Endodermal cell (in vitro differentiated cells): ENCODE results near the gene CCKAR. TPM values are rescaled to one million over a fixed set of nuclear protein-coding genes. Genes with fewer than 3 reads are reported as not detected.

Source experiments
- DNase-seq: peaks from one replicate; pipeline ENCODE4 v3.0.0-alpha.2; 2017
- H3K27ac ChIP-seq: 2 replicates; pipeline ENCODE4 v1.5.1; 2013; ENCODE audit warnings: mild to moderate bottlenecking, low read depth, low read length, moderate library complexity
- H3K27me3 ChIP-seq: 2 replicates; pipeline ENCODE4 v1.6.1; 2013; ENCODE audit warnings: mild to moderate bottlenecking, low read length, moderate library complexity; ENCODE audit not compliant: insufficient read depth, control insufficient read depth, poor library complexity, severe bottlenecking
- H3K36me3 ChIP-seq: 2 replicates; pipeline ENCODE4 v1.7.0; 2013; ENCODE audit warnings: mild to moderate bottlenecking, low read length, moderate library complexity; ENCODE audit not compliant: control insufficient read depth, insufficient read depth
- H3K4me1 ChIP-seq: one replicate; pipeline ENCODE4 v1.7.0; 2013; ENCODE audit warnings: low read length; ENCODE audit not compliant: control insufficient read depth, insufficient read depth
- H3K4me3 ChIP-seq: 2 replicates; pipeline ENCODE4 v1.5.1; 2013; ENCODE audit warnings: mild to moderate bottlenecking, low read length, moderate library complexity
- H3K9ac ChIP-seq: 2 replicates; pipeline ENCODE4 v1.6.1; 2013; ENCODE audit warnings: mild to moderate bottlenecking, low read length, moderate library complexity; ENCODE audit not compliant: poor library complexity, severe bottlenecking; ENCODE audit errors: extremely low read depth
- H3K9me3 ChIP-seq: 2 replicates; pipeline ENCODE4 v1.6.1; 2013; ENCODE audit warnings: mild to moderate bottlenecking, low read length, moderate library complexity; ENCODE audit not compliant: control insufficient read depth
- H3K27ac Mint-ChIP-seq: 2 replicates; pipeline ENCODE4 v1.8.0; 2020; ENCODE audit warnings: mixed read lengths
- H3K27me3 Mint-ChIP-seq: 2 replicates; pipeline ENCODE4 v1.8.0; 2021; ENCODE audit warnings: mild to moderate bottlenecking, mixed read lengths; ENCODE audit not compliant: insufficient read depth
- H3K36me3 Mint-ChIP-seq: 2 replicates; pipeline ENCODE4 v1.8.0; 2020; ENCODE audit warnings: low read depth, mixed read lengths
- H3K4me1 Mint-ChIP-seq: 2 replicates; pipeline ENCODE4 v1.8.0; 2020; ENCODE audit warnings: mixed read lengths
- H3K4me3 Mint-ChIP-seq: 2 replicates; pipeline ENCODE4 v1.8.0; 2020; ENCODE audit warnings: mild to moderate bottlenecking, moderate library complexity, mixed read lengths
- H3K9me3 Mint-ChIP-seq: 2 replicates; pipeline ENCODE4 v1.8.0; 2020; ENCODE audit warnings: mild to moderate bottlenecking, mixed read lengths
- CTCF ChIP-seq: fragments of 200-600 bp; sonication (generic); conservative IDR thresholded peaks from 2 replicates; pipeline ENCODE4 v1.5.0; 2021; ENCODE audit warnings: antibody characterized with exemption, mild to moderate bottlenecking
- WGBS, 2 experiments: methylation state at CpG; one replicate each; pipeline versions ENCODE4 v1.1.5 to v1.1.7; 2013; ENCODE audit warnings: missing lambda C conversion rate in 2 of 2, mixed read lengths in 1 of 2; ENCODE audit not compliant: insufficient coverage in 1 of 2, insufficient read length in 1 of 2; 5-methylcytosine and 5-hydroxymethylcytosine counted together
- total RNA-seq, 2 donors: library from RNA; stranded (reverse); fragmentation: NEBNext Ultra II Directional in 1 of 2; extraction: Animal tissue kit (Norgen Biotek cat#: 25700) in 1 of 2; gene quantifications; 2 replicates in 1 of 2; 3 replicates in 1 of 2; pipeline ENCODE4 v1.2.1, GENCODE V29; 2021

Gene CCKAR
- total RNA-seq, 2 donors from 2014 or later: not detected

GRCh38 chr4:26491449-26492170, 1.3 kb upstream of the CCKAR start:
- H3K4me1 Mint-ChIP-seq: peaks cover 5% of the 10 kb centered on the region
- TF ChIP-seq CTCF: no peak
- Histone ChIP-seq H3K9ac (no peak overlapping the region), H3K27me3 (peaks cover 15% of the 10 kb centered on the region), H3K4me1 (no peaks in the 10 kb centered on the region), H3K27ac (no peak overlapping the region), H3K9me3 (no peaks in the 10 kb centered on the region), H3K36me3 (no peaks in the 10 kb centered on the region), H3K4me3 (no peak overlapping the region)
- H3K27ac Mint-ChIP-seq: no peak overlapping the region
- 85 to 90% methylated on average over 6 to 7 of the region's 7 CpGs for WGBS, 2 experiments
- no peaks in the 10 kb centered on the region for H3K36me3 Mint-ChIP-seq
- H3K9me3 Mint-ChIP-seq: no peaks in the 10 kb centered on the region
- no peak for DNase-seq
- peaks cover 14% of the 10 kb centered on the region for H3K27me3 Mint-ChIP-seq
- no peak overlapping the region for H3K4me3 Mint-ChIP-seq

GRCh38 chr4:26490960-26491284, 638 bp upstream of the CCKAR start:
- 72 to 90% methylated on average over 2 to 4 of the region's 4 CpGs for WGBS, 2 experiments
- Histone ChIP-seq H3K4me3 (no peak overlapping the region), H3K9me3 (no peaks in the 10 kb centered on the region), H3K9ac (no peak overlapping the region), H3K27me3 (peaks cover 15% of the 10 kb centered on the region), H3K36me3 (no peaks in the 10 kb centered on the region), H3K27ac (no peak overlapping the region), H3K4me1 (no peaks in the 10 kb centered on the region)
- H3K4me1 Mint-ChIP-seq: peaks cover 7% of the 10 kb centered on the region
- no peak overlapping the region for H3K4me3 Mint-ChIP-seq
- no peaks in the 10 kb centered on the region for H3K9me3 Mint-ChIP-seq
- H3K36me3 Mint-ChIP-seq: no peaks in the 10 kb centered on the region
- H3K27me3 Mint-ChIP-seq: peaks cover 14% of the 10 kb centered on the region
- TF ChIP-seq CTCF: no peak
- DNase-seq: no peak
- no peak overlapping the region for H3K27ac Mint-ChIP-seq

- no peak for TF ChIP-seq CTCF
- WGBS, 2 experiments: 92 to 95% methylated on average over 17 to 19 of the region's 19 CpGs
- Mint-ChIP-seq H3K4me1 (peaks cover 15% of the 10 kb centered on the region), H3K9me3 (no peaks in the 10 kb centered on the region), H3K27ac (no peak overlapping the region), H3K36me3 (no peaks in the 10 kb centered on the region), H3K4me3 (no peak overlapping the region), H3K27me3 (peaks cover 14% of the 10 kb centered on the region)
- H3K27ac ChIP-seq: no peak overlapping the region
- no peaks in the 10 kb centered on the region for H3K9me3 ChIP-seq
- DNase-seq: no peak
- no peaks in the 10 kb centered on the region for H3K36me3 ChIP-seq
- H3K4me3 ChIP-seq: no peak overlapping the region
- H3K4me1 ChIP-seq: no peaks in the 10 kb centered on the region
- no peak overlapping the region for H3K9ac ChIP-seq
- peaks cover 15% of the 10 kb centered on the region for H3K27me3 ChIP-seq
Measured at GRCh38 chr4:26489101-26489985, 941 bp downstream of the CCKAR start.
